ENCODE measurements around the gene LRRC14B. TPM values are rescaled to one million over a fixed set of nuclear protein-coding genes. Genes with fewer than 3 reads are reported as not detected.

LRRC14B gene
- total RNA-seq, 1 experiment from 2014 or later: not detected

DNA sequence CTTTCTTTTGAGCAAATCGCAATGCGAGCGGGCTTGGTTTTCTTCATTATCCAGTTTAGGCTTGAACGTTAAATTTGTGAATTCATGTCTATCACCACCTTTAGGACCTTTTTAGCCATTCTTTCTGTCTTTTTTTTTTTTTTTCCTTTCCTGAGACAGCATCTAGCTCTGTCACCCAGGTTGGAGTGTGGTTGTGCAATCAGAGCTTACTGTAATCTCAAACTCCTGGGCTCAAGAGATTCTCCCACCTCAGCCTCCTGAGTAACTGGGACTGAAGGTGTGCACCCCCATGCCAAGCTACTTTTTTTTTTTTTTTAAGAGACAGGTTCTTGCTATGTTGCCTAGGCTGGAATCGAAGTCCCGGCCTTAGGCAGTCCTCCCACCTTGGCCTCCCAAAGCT, 39.2 kb upstream of the LRRC14B start:
- H3K9me3 ChIP-seq (ENCODE audit: low read depth, low read length, poor library complexity, severe bottlenecking): peaks cover 11% of the 10 kb centered on the region
- no peak for DNase-seq (ENCODE audit: low spot score)
- no peak overlapping the region for H3K4me3 ChIP-seq (ENCODE audit: low read depth, low read length, poor library complexity, severe bottlenecking)
- H3K36me3 ChIP-seq (ENCODE audit: insufficient read depth, low read length, poor library complexity, severe bottlenecking): no peaks in the 10 kb centered on the region
- no TSS peak for BruUV-seq (replicated peaks)
- no peak for TF ChIP-seq EZH2 (IDR thresholded peaks at IDR 0.05; ENCODE audit: borderline replicate concordance, low read depth, low read length, poor library complexity, severe bottlenecking)
- TF ChIP-seq, protein P1, sequence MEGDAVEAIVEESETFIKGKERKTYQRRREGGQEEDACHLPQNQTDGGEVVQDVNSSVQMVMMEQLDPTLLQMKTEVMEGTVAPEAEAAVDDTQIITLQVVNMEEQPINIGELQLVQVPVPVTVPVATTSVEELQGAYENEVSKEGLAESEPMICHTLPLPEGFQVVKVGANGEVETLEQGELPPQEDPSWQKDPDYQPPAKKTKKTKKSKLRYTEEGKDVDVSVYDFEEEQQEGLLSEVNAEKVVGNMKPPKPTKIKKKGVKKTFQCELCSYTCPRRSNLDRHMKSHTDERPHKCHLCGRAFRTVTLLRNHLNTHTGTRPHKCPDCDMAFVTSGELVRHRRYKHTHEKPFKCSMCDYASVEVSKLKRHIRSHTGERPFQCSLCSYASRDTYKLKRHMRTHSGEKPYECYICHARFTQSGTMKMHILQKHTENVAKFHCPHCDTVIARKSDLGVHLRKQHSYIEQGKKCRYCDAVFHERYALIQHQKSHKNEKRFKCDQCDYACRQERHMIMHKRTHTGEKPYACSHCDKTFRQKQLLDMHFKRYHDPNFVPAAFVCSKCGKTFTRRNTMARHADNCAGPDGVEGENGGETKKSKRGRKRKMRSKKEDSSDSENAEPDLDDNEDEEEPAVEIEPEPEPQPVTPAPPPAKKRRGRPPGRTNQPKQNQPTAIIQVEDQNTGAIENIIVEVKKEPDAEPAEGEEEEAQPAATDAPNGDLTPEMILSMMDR (conservative IDR thresholded peaks at IDR 0.05; ENCODE audit: low read depth, low read length): no peak
- ChIA-PET CTCF (no interaction called here), POLR2A (ENCODE audit: low non-redundant PET) (no interaction called here)
- H3K27me3 ChIP-seq (replicated peaks; ENCODE audit: insufficient read depth, low read depth, low read length, poor library complexity): no peaks in the 10 kb centered on the region
- no peak overlapping the region for H3K27ac ChIP-seq (ENCODE audit: low read depth, low read length, poor library complexity, severe bottlenecking)
- no peaks in the 10 kb centered on the region for H3K4me1 ChIP-seq (ENCODE audit: insufficient read depth, low read length, poor library complexity, severe bottlenecking)
- intact Hi-C loops (cut with micrococcal nuclease; ENCODE audit: unreplicated experiment): no loop called here

DNA sequence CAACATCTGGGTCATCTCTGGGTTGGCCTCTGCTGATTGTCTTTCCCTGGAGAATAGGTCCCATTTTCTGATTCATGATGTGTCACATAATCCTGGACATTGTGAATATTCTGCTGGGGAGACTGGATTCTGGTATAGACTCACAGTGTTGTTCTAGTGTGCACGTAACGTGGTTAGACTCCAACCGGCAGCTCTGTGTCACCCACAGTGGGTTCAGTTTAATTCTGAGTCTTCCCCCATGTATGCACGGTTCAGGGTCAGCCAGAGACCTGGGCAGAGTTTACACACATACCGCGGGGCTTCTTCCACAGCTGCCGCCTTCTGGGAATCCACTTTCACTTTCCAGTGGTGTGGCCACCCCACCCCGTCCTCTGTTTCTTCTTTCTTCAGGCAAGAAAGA, 38.0 kb upstream of the LRRC14B start:
- intact Hi-C loops (cut with micrococcal nuclease; ENCODE audit: unreplicated experiment): no loop called here
- H3K27me3 ChIP-seq (replicated peaks; ENCODE audit: insufficient read depth, low read depth, low read length, poor library complexity): no peaks in the 10 kb centered on the region
- no peaks in the 10 kb centered on the region for H3K9me3 ChIP-seq (ENCODE audit: low read depth, low read length, poor library complexity, severe bottlenecking)
- H3K4me3 ChIP-seq (ENCODE audit: low read depth, low read length, poor library complexity, severe bottlenecking): no peak overlapping the region
- TF ChIP-seq, protein P1 (conservative IDR thresholded peaks at IDR 0.05; ENCODE audit: low read depth, low read length): no peak
- no peak for TF ChIP-seq EZH2 (IDR thresholded peaks at IDR 0.05; ENCODE audit: borderline replicate concordance, low read depth, low read length, poor library complexity, severe bottlenecking)
- no peak overlapping the region for H3K27ac ChIP-seq (ENCODE audit: low read depth, low read length, poor library complexity, severe bottlenecking)
- DNase-seq (ENCODE audit: low spot score): no peak
- CTCF ChIA-PET: no interaction called here
- H3K4me1 ChIP-seq (ENCODE audit: insufficient read depth, low read length, poor library complexity, severe bottlenecking): no peaks in the 10 kb centered on the region
- POLR2A ChIA-PET (ENCODE audit: low non-redundant PET): no interaction called here
- H3K36me3 ChIP-seq (ENCODE audit: insufficient read depth, low read length, poor library complexity, severe bottlenecking): no peaks in the 10 kb centered on the region
- no TSS peak for BruUV-seq (replicated peaks)

DNA sequence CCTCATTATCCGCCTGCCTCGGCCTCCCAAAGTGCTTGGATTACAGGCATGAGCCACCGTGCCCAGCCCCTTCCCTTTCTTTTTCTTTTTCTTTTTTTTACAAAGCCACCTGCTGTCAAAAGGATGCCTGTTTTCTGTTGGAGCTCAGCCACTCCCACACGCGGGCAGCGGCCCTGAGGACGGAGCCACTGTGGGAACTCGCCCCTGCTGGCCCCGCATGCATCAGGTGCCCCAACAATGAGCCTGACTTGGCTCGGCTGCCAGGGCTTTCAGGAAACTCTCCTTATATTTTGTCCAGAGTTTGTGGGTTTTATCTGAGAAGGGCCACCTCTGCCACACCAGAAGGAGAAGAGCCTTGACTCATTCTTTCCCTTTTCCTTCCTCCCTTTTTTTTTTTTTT, 37.1 kb upstream of the LRRC14B start:
- no peaks in the 10 kb centered on the region for H3K36me3 ChIP-seq (ENCODE audit: insufficient read depth, low read length, poor library complexity, severe bottlenecking)
- CTCF ChIA-PET: no interaction called here
- intact Hi-C loops (cut with micrococcal nuclease; ENCODE audit: unreplicated experiment): no loop called here
- no peaks in the 10 kb centered on the region for H3K4me1 ChIP-seq (ENCODE audit: insufficient read depth, low read length, poor library complexity, severe bottlenecking)
- BruUV-seq (replicated peaks): no TSS peak
- no peaks in the 10 kb centered on the region for H3K27me3 ChIP-seq (replicated peaks; ENCODE audit: insufficient read depth, low read depth, low read length, poor library complexity)
- no peak overlapping the region for H3K27ac ChIP-seq (ENCODE audit: low read depth, low read length, poor library complexity, severe bottlenecking)
- no peak overlapping the region for H3K4me3 ChIP-seq (ENCODE audit: low read depth, low read length, poor library complexity, severe bottlenecking)
- no peak for DNase-seq (ENCODE audit: low spot score)
- TF ChIP-seq, protein P1 (conservative IDR thresholded peaks at IDR 0.05; ENCODE audit: low read depth, low read length): no peak
- no peak for TF ChIP-seq EZH2 (IDR thresholded peaks at IDR 0.05; ENCODE audit: borderline replicate concordance, low read depth, low read length, poor library complexity, severe bottlenecking)
- H3K9me3 ChIP-seq (ENCODE audit: low read depth, low read length, poor library complexity, severe bottlenecking): no peaks in the 10 kb centered on the region
- POLR2A ChIA-PET (ENCODE audit: low non-redundant PET): no interaction called here

All from A673 (cell line).